ENCODE results near the gene ANKAR. TPM values are rescaled to one million over a fixed set of nuclear protein-coding genes. Genes with fewer than 3 reads are reported as not detected.

The ANKAR gene
- total RNA-seq, 4 donors from 2014 or later = 13.2 to 18.1 (median 15.6) TPM

GRCh38 chr2:189679226-189679625 is 4.8 kb downstream of the ANKAR start:
- TF ChIP-seq CTCF (IDR thresholded peaks at IDR 0.05; ENCODE audit: low read depth) = no peak

GRCh38 chr2:189681203-189681602 is 6.7 kb downstream of the ANKAR start:
- no peak for TF ChIP-seq CTCF (IDR thresholded peaks at IDR 0.05; ENCODE audit: low read depth)

DNA sequence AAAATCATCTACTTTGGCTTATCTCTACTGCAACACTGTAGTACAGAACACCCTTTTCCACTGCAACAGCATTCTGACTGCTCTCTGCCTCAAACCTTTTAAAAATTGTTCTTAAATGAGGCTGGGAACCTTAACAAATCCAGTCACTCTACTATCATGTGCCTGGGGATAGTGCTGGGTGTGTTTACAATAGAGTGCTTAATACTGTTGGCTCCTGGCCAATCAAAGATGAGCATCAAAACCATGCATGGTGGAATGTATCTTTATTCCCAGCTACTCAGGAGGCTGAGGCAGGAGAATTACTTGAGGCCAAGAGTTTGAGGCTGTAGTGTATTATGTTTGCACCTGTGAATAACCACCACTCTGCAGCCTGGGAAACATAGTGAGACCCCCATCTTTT is 7.4 kb downstream of the ANKAR start:
- no peak for TF ChIP-seq CTCF (IDR thresholded peaks at IDR 0.05; ENCODE audit: low read depth)

GRCh38 chr2:189683348-189683747 is 8.9 kb downstream of the ANKAR start:
- TF ChIP-seq CTCF (IDR thresholded peaks at IDR 0.05; ENCODE audit: low read depth) = no peak

DNA sequence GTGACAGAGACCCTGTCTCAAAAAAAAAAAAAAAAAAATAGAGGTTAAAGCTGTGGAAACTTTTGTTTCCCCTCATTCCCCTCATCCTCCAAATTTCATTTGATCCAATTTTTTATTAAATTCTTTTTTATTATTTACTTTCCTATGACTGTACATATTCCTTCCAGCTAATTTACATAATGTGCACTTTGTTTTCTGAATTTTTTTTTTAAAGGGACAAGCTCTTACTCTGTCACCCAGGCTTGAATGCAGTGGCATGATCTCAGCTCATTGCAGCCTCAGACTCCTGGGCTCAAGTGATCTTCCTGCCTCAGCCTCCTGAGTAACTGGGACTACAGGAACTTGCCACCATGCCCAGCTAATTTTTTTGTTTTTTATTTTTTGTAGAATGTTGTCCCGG is 10.3 kb downstream of the ANKAR start:
- no peak for TF ChIP-seq CTCF (IDR thresholded peaks at IDR 0.05; ENCODE audit: low read depth)

DNA sequence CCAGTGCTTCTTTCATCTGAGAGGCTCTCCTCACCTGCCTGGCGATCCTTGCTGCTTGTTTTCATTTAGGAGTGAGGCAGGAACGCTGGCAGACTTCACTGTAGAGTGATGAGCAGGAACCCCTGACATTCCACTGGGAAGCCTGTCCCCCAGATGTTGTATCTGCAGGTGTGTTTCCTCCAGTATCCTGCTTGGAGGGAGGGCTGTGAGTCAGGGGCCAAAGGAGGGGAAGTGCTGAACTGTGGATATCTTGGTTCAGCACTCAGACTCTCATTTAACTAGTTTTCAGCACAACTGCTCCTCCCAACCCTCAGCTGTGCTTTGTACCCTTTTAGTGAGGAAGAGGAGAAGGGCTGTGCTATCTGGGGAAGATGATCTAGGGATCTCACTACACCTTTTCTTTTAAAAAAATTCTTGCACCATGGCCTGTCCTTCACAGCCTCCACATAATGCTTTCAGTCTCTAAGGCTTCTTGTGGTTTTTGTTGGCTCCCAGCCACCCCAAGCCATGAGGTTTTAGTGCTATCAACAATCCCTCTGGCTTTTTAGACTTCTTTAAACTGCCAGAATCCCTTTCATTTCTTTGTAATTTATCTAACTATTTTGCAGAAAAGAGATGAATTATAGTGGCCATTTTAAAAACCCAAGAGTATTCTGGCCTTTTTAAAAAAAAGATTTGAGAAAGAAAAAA is 11.2 kb downstream of the ANKAR start:
- TF ChIP-seq CTCF (IDR thresholded peaks at IDR 0.05; ENCODE audit: low read depth) = no peak

GRCh38 chr2:189696223-189696622 is 21.8 kb downstream of the ANKAR start:
- TF ChIP-seq CTCF (IDR thresholded peaks at IDR 0.05; ENCODE audit: low read depth) = no peak
